ENCODE measurements around the gene TMPRSS6. TPM values are rescaled to one million over a fixed set of nuclear protein-coding genes. Genes with fewer than 3 reads are reported as not detected.

Gene TMPRSS6
- total RNA-seq, 4 donors from 2014 or later = 0.16 to 4.9 (median 0.41) TPM; not detected in 1

- Histone ChIP-seq H3K4me1 (peaks cover 0 to 14% (median 2%) of the 10 kb centered on the region in 4 donors), H3K27me3 (peaks cover 27% of the 10 kb centered on the region), H3K36me3 (no peaks in the 10 kb centered on the region), H3K27ac (no peak overlapping the region), H3K9me3 (no peaks in the 10 kb centered on the region), H3K4me3 (no peak overlapping the region)
- in situ Hi-C loops (cut with MboI; ENCODE audit: low pct_ligation_motif_present in 1 of 4, low pct_unique_long_range_greater_than_20kb in 1 of 4, low sequenced_read_pairs in 3 of 4) (no loop called here), intact Hi-C loops (cut with DNase I; ENCODE audit: low total_unique reads) (no loop called here)
- DNase-seq = no peak
- TF ChIP-seq POLR2AphosphoS5 (IDR thresholded peaks at IDR 0.05) (no peak), CTCF (IDR thresholded peaks at IDR 0.05) (no peak), POLR2A (IDR thresholded peaks at IDR 0.05) (no peak), EP300 (IDR thresholded peaks at IDR 0.05; ENCODE audit: low read depth) (no peak)
- 57% methylated on average over 2 of the region's 3 CpGs; no CpG with 5 or more reads in 1 of the 2 donors for WGBS, 2 donors (ENCODE audit: low coverage in 1 of 2)
These were observed 44.3 kb downstream of the TMPRSS6 start for GRCh38 chr22:37065180-37065579.

- in situ Hi-C loops (cut with MboI; ENCODE audit: low pct_ligation_motif_present in 1 of 4, low pct_unique_long_range_greater_than_20kb in 1 of 4, low sequenced_read_pairs in 3 of 4) (no loop called here), intact Hi-C loops (cut with DNase I; ENCODE audit: low total_unique reads) (no loop called here)
- WGBS, 2 donors (ENCODE audit: low coverage in 1 of 2) = 85 to 91% methylated on average over 9 to 11 of the region's 11 CpGs
- Histone ChIP-seq H3K27me3 (peaks cover 21% of the 10 kb centered on the region), H3K4me1 (peaks cover 0 to 14% (median 2%) of the 10 kb centered on the region in 4 donors), H3K4me3 (no peak overlapping the region), H3K9me3 (no peaks in the 10 kb centered on the region), H3K27ac (no peak overlapping the region), H3K36me3 (peaks cover 0 to 5% (median 0%) of the 10 kb centered on the region in 4 donors)
- DNase-seq = no peak
- TF ChIP-seq CTCF (IDR thresholded peaks at IDR 0.05) (no peak), POLR2AphosphoS5 (IDR thresholded peaks at IDR 0.05) (no peak), EP300 (IDR thresholded peaks at IDR 0.05; ENCODE audit: low read depth) (no peak)
These were observed 45.0 kb downstream of the TMPRSS6 start for GRCh38 chr22:37064553-37064952.

GRCh38 chr22:37063431-37064420, 45.8 kb downstream of the TMPRSS6 start:
- no peak overlapping the region for H3K4me3 ChIP-seq
- intact Hi-C loops (cut with DNase I; ENCODE audit: low total_unique reads) = no loop called here
- peak; percentile 62 for DNase-seq
- no peaks in the 10 kb centered on the region for H3K9me3 ChIP-seq
- H3K4me1 ChIP-seq = peaks cover 0 to 10% (median under 1%) of the 10 kb centered on the region in 4 donors
- peaks cover 0 to 6% (median 0%) of the 10 kb centered on the region in 4 donors for H3K36me3 ChIP-seq
- WGBS, 2 donors (ENCODE audit: low coverage in 1 of 2) = 79 to 80% methylated on average over 2 to 28 of the region's 28 CpGs
- H3K27me3 ChIP-seq = peaks cover 12% of the 10 kb centered on the region
- in situ Hi-C loops (cut with MboI; ENCODE audit: low pct_ligation_motif_present in 1 of 4, low pct_unique_long_range_greater_than_20kb in 1 of 4, low sequenced_read_pairs in 3 of 4) = no loop called here
- no peak overlapping the region for H3K27ac ChIP-seq
- TF ChIP-seq POLR2A (IDR thresholded peaks at IDR 0.05) = no peak
- no peak for TF ChIP-seq CTCF (IDR thresholded peaks at IDR 0.05)
- no peak for TF ChIP-seq EP300 (IDR thresholded peaks at IDR 0.05; ENCODE audit: low read depth)
- no peak for TF ChIP-seq POLR2AphosphoS5 (IDR thresholded peaks at IDR 0.05)

- Histone ChIP-seq H3K27me3 (peaks cover 4% of the 10 kb centered on the region), H3K4me1 (peaks cover 0 to 7% (median 0%) of the 10 kb centered on the region in 4 donors), H3K27ac (no peak overlapping the region), H3K9me3 (no peaks in the 10 kb centered on the region), H3K4me3 (no peak overlapping the region), H3K36me3 (peaks cover 0 to 6% (median 0%) of the 10 kb centered on the region in 4 donors)
- intact Hi-C loops (cut with DNase I; ENCODE audit: low total_unique reads) (no loop called here), in situ Hi-C loops (cut with MboI; ENCODE audit: low pct_ligation_motif_present in 1 of 4, low pct_unique_long_range_greater_than_20kb in 1 of 4, low sequenced_read_pairs in 3 of 4) (no loop called here)
- no peak for TF ChIP-seq CTCF (IDR thresholded peaks at IDR 0.05)
- no peak for TF ChIP-seq EP300 (IDR thresholded peaks at IDR 0.05; ENCODE audit: low read depth)
- DNase-seq = no peak
- WGBS, 2 donors (ENCODE audit: low coverage in 1 of 2) = 86% methylated on average over 15 of the region's 15 CpGs; no CpG with 5 or more reads in 1 of the 2 donors
These were observed 46.7 kb downstream of the TMPRSS6 start for GRCh38 chr22:37062702-37063381.

Measured in transverse colon (tissue), 4 donors.